ENCODE measurements around the gene MAPK4. TPM values are rescaled to one million over a fixed set of nuclear protein-coding genes. Genes with fewer than 3 reads are reported as not detected.

Gene MAPK4
- polyA plus RNA-seq, 1 experiment = not detected

GRCh38 chr18:50729986-50730385 lies 170.1 kb downstream of the MAPK4 start:
- ChIA-PET POLR2A (no interaction called here), CTCF (no interaction called here)
- Histone ChIP-seq H3K27ac (ENCODE audit: low read depth, low read length) (no peak overlapping the region), H3K9me3 (ENCODE audit: control insufficient read depth, insufficient read depth, low read length) (peaks cover 4% of the 10 kb centered on the region; the same call in 1 of the 2 replicates), H3K27me3 (ENCODE audit: control insufficient read depth, insufficient read depth, low read length) (no peaks in the 10 kb centered on the region), H3K4me3 (ENCODE audit: low read depth, low read length) (no peak overlapping the region)
- no peak for TF ChIP-seq CTCF (IDR thresholded peaks at IDR 0.05; ENCODE audit: low read depth, low read length)
- no peak for DNase-seq (ENCODE audit: low read depth, low spot score)

- POLR2A ChIA-PET = no interaction called here
- no peak for TF ChIP-seq CTCF (IDR thresholded peaks at IDR 0.05; ENCODE audit: low read depth, low read length)
- DNase-seq (ENCODE audit: low read depth, low spot score) = no peak
- CTCF ChIA-PET = no interaction called here
- no peak overlapping the region for H3K27ac ChIP-seq (ENCODE audit: low read depth, low read length)
- no peaks in the 10 kb centered on the region; the same call in 1 of the 2 replicates for H3K9me3 ChIP-seq (ENCODE audit: control insufficient read depth, insufficient read depth, low read length)
- no peaks in the 10 kb centered on the region for H3K27me3 ChIP-seq (ENCODE audit: control insufficient read depth, insufficient read depth, low read length)
- no peak overlapping the region for H3K4me3 ChIP-seq (ENCODE audit: low read depth, low read length)
Measured at GRCh38 chr18:50734342-50734741, 174.5 kb downstream of the MAPK4 start.

GRCh38 chr18:50734886-50735285 lies 175.0 kb downstream of the MAPK4 start:
- no peaks in the 10 kb centered on the region for H3K27me3 ChIP-seq (ENCODE audit: control insufficient read depth, insufficient read depth, low read length)
- no peak overlapping the region for H3K4me3 ChIP-seq (ENCODE audit: low read depth, low read length)
- no peak for TF ChIP-seq CTCF (IDR thresholded peaks at IDR 0.05; ENCODE audit: low read depth, low read length)
- H3K9me3 ChIP-seq (ENCODE audit: control insufficient read depth, insufficient read depth, low read length) = no peaks in the 10 kb centered on the region
- CTCF ChIA-PET = no interaction called here
- DNase-seq (ENCODE audit: low read depth, low spot score) = no peak
- POLR2A ChIA-PET = no interaction called here
- no peak overlapping the region for H3K27ac ChIP-seq (ENCODE audit: low read depth, low read length)

GRCh38 chr18:50737127-50737526 lies 177.2 kb downstream of the MAPK4 start:
- POLR2A ChIA-PET = no interaction called here

GRCh38 chr18:50738098-50738757 lies 178.3 kb downstream of the MAPK4 start:
- Histone ChIP-seq H3K27ac (ENCODE audit: low read depth, low read length) (no peak overlapping the region), H3K9me3 (ENCODE audit: control insufficient read depth, insufficient read depth, low read length) (no peaks in the 10 kb centered on the region), H3K4me3 (ENCODE audit: low read depth, low read length) (no peak overlapping the region), H3K27me3 (ENCODE audit: control insufficient read depth, insufficient read depth, low read length) (no peaks in the 10 kb centered on the region)
- DNase-seq (ENCODE audit: low read depth, low spot score) = no peak
- CTCF ChIA-PET = no interaction called here
- POLR2A ChIA-PET = no interaction called here
- no peak for TF ChIP-seq CTCF (IDR thresholded peaks at IDR 0.05; ENCODE audit: low read depth, low read length)

More at GRCh38 chr18:50737127-50737526, 177.2 kb downstream of the MAPK4 start:
- no peak overlapping the region for H3K4me3 ChIP-seq (ENCODE audit: low read depth, low read length)
- no peaks in the 10 kb centered on the region for H3K27me3 ChIP-seq (ENCODE audit: control insufficient read depth, insufficient read depth, low read length)
- DNase-seq (ENCODE audit: low read depth, low spot score) = no peak
- CTCF ChIA-PET = no interaction called here
- H3K9me3 ChIP-seq (ENCODE audit: control insufficient read depth, insufficient read depth, low read length) = no peaks in the 10 kb centered on the region
- H3K27ac ChIP-seq (ENCODE audit: low read depth, low read length) = no peak overlapping the region
- no peak for TF ChIP-seq CTCF (IDR thresholded peaks at IDR 0.05; ENCODE audit: low read depth, low read length)
